Measurements from ENCODE around the gene MDFI. TPM values are rescaled to one million over a fixed set of nuclear protein-coding genes. Genes with fewer than 3 reads are reported as not detected.

The MDFI gene
- total RNA-seq, 1 experiment from 2014 or later, result 1.4 TPM

DNA sequence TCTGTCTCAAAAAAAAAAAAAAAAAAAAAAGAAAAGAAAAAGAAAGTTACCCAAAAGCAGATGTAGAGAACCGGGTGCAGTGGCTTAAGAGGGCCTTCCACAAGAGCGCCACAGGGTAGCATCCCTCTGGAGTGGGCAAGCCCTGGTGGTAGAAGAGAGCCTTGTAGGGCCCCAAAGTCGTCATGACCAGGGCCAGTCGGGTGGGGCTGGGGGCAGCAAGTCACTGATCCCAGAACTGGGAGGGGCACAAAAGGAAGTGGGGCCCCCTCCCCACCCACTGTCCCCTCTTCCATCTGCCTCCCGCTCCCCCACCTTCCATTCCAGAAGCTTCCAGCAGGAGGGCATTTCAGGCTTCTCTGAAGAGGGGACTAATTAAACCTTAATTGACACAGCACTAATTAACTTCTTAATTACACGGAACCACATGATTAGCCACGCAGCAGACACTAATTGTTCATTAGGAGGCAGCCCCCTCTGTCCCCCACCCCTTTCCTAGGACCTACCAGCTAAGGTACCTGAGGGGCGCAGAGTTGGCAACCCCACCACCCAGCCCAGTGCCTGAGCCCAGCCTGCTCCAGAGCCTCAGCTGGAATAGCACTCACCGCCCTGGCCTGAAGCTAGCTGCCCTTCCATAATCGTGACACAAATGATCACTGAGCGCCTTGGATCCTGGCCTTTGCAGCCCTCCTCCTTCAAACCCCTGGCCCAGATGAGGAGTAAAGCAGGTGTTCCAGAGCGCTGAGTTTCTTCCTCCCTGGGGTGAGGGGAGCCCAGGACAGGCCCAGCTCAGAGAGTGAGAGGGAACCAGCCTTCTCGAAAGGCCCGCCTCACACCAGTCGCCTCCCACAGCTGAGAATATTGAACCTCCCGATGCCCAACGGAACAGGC lies 34.8 kb downstream of the MDFI start:
- no peak for DNase-seq (ENCODE audit: low read depth)

- no peak for DNase-seq (ENCODE audit: low read depth)
Observed at GRCh38 chr6:41673704-41674000, 35.4 kb downstream of the MDFI start.

DNA sequence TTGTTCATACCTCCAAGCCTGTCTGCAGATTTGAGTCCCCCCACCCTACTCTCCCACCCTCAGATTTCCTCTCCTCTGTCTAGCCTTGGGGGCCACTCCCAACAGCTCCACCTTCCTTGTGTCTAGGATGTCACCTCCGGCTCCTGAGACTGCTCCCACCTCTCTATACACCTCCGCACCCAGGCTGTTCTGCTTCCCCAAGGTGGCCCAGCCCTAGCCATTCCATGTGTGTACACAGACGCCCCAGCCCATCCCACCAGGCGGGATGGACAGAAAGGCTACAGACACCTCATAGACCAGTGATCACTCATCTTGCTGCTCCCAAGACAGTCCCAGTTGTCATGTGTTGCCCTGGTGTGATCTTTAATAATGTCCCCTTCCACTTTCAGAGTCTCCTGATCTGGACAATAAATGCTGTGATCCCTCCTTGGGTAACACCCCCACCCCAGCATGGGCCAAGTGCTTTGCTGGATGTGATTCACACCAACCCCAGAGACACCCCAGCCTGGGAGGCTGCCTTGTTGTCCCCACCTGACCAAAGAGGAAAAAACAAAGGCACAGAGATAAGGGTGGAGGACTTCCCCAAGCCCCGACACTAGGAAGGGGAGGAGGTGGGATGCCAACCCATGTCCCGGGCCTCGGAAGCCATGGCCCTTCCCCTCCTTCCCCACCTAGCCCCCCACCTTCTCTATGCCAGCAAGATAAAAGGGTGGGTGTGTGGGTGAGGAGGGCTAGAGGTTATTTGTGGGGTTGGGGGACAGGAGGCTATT lies 36.1 kb downstream of the MDFI start:
- DNase-seq (ENCODE audit: low read depth), result no peak

DNA sequence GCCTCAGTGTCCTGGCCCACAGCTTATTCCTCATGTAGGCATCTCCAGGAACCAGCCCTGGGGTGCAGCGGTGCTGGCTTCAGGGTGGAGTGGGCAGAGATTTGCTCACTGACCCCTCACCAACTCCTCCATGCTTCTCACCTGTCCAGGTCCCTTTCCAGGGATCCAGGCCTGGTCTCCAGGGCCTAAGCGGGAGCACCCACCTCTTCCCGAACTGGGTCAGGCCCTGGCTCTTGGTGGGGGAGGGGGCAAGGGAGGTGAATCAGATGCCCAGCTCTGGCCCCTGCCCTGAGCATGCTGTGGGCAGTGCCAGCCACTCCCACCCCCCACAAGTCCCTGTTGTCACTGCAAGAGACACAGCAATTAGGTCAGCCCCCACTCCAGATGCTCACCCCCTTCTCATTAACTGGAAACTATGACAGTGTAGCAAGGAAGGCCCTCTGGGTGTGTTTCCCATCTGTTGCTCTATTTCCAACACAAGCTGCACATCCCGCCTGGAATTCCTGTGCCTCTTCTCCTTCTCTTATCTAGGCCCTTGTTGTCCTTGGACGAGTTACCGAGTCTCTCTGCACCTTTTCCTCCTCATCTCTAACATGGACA lies 37.0 kb downstream of the MDFI start:
- DNase-seq (ENCODE audit: low read depth), result no peak

DNA sequence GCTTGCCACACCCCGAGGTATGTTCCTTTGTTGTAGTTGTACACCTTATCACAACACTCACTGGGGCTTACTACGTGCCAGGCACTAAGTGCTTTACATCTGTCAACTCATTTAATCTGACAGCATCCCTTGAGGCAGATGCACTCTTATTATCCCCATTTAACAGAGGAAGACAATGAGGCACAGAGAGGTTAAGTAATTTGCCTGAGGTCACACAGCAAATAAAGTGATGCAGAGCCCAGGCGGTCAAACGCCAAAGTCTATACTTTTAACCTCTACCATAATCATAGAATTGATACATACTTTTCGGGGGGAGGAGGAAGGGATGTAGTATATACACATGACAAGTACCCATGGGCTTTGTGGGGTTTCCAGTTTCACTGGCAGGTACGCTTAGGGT lies 37.7 kb downstream of the MDFI start:
- no peak for DNase-seq (ENCODE audit: low read depth)

DNA sequence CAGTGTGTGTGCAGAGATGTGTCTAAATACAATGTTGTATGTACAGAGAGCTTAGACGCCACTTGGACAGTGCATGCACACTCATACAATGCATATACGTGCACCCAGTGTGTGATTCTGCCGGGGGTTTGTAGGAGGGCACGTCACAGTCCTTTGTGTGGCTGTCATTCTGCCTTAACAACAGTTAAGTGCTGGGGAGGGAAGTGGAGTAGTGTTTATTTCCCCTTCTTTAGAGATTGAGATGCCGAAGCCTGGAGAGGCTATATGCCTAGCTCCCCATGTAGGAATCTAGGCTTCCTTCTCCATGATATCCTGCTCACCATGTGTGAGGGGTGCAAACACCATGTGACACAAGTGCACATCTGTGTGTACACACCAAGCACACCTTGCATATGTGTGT lies 38.2 kb downstream of the MDFI start:
- no peak for DNase-seq (ENCODE audit: low read depth)

DNA sequence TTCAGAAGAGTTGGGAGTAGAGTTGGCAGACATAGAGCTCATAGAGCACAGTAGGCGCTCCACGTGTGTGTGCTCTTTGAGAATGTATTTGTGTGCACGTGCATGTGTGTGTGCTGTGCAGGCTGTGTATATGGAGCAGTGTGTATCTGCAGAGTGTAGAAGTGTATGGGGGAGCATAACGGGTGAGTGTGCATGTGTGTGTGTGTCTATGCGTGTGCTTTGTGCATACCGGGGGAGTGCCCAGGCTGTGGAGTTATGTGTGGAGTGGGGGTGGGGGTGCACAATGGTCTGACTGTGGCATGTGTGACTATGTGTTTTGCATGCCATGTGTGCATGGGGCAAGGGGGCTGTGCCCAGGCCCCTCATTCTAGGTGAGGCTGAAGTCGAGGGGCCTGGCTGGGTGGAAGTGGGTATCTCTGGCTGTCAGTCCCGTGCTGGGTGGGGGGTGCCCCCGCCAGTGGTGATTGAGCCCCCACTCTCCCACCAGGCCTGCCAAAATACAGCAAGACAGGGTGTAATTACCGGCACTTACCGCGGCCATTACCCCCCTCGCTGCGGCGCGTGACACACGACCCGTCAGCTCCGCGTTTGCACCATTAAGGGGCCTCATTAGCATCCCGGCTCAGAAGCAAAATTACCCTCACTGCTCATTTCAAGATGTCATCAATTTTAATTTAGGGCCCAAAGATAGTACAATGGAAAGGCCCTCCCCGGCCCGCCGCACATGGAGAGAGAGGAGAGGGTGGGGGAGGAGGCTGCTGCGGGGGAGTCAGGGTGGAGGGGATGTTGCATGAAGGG lies 39.1 kb downstream of the MDFI start:
- DNase-seq (ENCODE audit: low read depth), result no peak

GRCh38 chr6:41678511-41679084 lies 40.3 kb downstream of the MDFI start:
- DNase-seq (ENCODE audit: low read depth), result no peak

GRCh38 chr6:41679696-41680095 lies 41.4 kb downstream of the MDFI start:
- DNase-seq (ENCODE audit: low read depth), result no peak

- DNase-seq (ENCODE audit: low read depth), result no peak
Observed at GRCh38 chr6:41680182-41680965, 42.1 kb downstream of the MDFI start.

- DNase-seq (ENCODE audit: low read depth), result peak; percentile 88
Observed at GRCh38 chr6:41682056-41682477, 43.8 kb downstream of the MDFI start.

GRCh38 chr6:41682497-41683272 lies 44.4 kb downstream of the MDFI start:
- DNase-seq (ENCODE audit: low read depth), result no peak

DNA sequence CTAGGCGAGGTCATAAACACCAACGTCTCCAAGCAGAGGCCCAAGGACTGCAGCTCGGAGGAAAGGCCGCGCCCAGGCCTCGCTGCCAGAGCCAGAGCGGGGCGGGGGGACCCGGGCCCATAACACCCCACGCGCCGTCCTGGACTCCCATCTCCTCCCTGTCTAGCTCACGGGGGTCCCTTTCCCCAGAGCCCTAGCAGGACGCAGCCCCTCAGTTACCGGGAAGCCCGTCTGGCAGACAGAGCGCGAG lies 44.9 kb downstream of the MDFI start:
- DNase-seq (ENCODE audit: low read depth), result no peak

DNA sequence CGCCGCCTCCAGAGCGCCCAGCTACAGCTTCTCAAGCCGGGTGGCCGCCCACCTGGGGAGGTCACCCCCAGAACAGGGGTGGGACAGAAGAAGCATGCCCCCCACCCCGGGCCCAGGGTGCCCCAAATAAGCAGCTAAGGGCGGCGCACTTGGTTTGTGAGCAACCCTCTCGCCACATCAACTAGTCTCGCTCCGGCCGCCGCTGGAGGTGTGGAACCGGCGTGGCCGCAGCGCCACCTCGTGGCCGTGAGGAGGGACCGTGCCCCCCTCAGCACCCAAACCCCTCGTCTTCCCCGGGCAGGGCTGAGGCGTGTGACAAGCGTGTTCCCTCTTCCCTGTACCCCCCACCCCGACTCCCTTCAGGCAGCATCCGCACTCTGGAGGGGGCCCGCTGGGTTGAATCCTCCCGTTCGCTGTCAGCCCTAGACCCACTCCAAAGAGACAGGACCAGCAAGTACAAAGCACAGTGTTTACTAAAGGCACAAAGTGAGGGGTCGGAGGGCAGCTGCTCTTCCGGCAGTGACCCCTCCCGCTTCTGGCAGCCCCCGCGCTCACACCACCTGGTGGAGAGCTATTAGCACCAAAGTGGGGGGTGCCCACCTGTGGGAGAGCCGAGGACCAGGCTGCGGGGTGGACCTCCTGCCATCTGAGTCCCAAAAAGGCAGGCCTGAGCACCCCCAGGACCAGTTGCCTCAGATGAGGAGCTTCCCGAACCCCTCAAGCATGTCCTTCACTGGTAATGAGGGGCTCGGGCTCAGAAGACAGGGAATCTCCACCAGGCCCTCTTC lies 45.4 kb downstream of the MDFI start:
- DNase-seq (ENCODE audit: low read depth), result peak; percentile 61

GRCh38 chr6:41684311-41685180 lies 46.3 kb downstream of the MDFI start:
- DNase-seq (ENCODE audit: low read depth), result no peak

DNA sequence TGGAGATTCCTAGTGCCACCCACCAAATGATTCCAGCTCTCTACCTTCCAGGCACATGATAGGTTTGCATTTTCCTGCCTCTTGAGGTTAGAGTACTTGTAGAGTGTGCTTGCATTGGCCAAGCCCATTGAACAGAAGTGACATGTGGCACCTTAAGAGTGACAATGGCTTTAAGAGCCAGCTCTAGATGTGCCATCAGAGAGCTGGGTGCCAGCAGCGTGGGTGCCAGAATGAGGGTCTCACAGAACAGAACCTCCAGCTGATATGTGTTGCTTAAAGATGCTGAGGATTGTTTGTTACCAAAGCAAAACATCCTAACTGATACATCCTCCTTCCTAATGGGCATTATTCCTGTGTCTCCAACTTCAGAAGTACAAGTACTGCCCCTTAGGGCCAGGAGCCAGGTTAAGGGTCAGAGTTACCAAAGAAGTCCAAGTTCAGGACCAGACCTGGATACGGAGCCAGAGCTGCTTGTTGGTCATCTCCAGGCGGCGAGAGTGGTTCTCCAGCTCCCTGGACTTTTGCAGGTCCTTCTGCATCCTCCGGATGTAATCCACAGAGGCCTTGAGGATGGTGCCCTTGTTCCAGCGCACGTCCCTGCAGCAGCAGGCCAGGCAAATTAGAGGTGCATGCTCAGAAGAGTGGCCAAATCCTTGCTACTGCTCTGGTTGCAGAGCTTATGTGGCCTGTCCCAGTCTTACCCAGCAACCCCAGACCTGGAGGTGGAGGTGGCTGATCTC lies 47.5 kb downstream of the MDFI start:
- no peak for DNase-seq (ENCODE audit: low read depth)

DNA sequence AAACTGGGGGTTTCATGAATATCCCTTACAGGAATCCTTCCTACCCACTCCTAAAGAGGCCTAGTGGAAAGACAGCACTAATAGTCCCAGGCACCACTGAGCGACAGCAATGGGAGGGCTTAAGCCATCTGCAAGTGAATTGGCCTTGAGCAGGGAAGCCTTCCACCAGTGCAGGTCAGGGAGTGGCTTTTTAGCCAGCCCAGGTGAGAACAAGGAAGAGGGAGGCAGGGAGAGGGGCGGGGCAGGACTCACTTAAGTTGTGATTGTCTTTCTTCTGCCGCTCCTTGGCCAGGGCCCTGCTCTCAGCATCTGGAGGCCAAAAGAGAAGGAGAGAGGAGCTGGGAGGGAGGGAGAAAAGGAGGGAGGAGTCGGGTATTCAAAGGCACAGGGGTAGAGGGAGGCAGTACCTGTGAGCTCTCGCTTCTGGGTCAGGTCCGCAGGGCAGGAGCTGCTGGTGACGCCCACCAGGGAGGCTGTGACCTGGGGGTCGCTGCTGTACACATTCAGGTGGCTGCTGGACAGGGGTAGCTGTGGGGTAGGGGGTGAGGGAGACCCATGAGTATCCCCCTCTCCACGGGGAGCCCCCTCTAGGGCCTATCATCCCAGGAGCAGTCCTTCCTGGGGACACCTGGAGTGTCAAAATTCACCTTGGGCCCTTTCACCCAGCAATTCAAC lies 49.4 kb downstream of the MDFI start:
- no peak for DNase-seq (ENCODE audit: low read depth)
